ENCODE measurements around the gene OR2B6.
"Not testable (repeated sequence)": the region's sequence is repeated elsewhere in the genome, so short reads cannot be mapped to it uniquely, and the experiment has no call there.

Gene OR2B6

DNA sequence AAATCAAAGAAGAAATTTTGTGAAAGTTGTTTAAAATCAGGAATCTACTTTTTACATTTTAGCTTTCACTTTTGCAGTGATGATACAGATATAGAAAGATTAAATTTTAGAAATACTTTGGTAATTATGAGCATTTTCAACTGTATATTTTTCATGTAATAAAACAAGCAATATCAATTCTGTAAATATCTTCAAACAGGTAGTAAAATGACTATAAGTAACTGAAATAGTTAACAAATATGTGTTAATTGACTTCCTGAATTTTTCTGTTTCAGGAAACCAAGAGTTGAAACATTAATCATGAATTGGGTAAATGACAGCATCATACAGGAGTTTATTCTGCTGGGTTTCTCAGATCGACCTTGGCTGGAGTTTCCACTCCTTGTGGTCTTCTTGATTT is at the start of gene OR2B6:
OR2B6 (plus strand) TSS at position 301 of the 400 bp plus-strand sequence; CDS start at position 301, 0 bp downstream.
- no peak for DNase-seq (ENCODE audit: low read depth in 2 of 2)

DNA sequence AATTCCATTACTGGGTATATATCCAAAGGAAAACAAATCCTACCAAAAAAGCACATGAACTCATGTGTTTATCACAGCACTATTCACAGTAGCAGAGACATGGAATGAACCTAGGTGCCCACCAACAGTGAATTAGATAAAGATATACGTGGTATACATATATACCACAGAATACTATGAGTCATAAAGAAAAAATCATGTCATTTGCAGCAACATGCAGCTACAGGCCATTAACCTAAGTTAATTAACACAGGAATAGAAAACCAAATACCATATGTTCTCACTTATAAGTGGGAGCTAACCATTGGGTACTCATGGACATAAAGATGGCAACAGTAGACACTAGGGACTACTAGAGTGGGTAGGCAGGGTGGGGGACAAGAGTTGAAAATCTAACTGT is 49.0 kb upstream of the OR2B6 start:
- no peak for DNase-seq (ENCODE audit: low read depth in 2 of 2)

- no peak for DNase-seq (ENCODE audit: low read depth in 2 of 2)
Observed at GRCh38 chr6:27911956-27912446, 45.0 kb upstream of the OR2B6 start, which contains the start of gene OR2B2. OR2B2 (minus strand) TSS chr6:27912396; CDS start chr6:27912319, 77 bp downstream.

- no peak for DNase-seq (ENCODE audit: low read depth in 2 of 2)
Observed at GRCh38 chr6:27922949-27923348, 34.1 kb upstream of the OR2B6 start.

DNA sequence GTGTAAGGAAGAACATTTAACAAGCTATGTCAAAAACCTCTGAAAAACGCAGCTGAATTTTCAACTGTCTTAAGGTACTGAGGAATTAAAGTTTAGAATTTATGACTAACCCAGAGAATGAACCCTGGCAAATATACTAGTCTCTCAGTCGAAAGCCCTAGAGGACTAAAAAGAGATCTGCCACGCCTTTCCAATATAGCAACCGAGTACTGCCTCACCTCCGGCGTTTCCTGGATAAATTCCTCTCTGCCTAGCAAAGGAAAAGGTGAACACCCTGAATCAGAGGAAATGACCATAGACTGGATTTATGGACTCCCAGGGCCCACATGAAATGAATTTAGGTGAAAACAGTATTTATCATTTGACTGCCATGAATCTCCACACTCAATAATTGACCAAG is 32.9 kb upstream of the OR2B6 start:
- no peak for DNase-seq (ENCODE audit: low read depth in 2 of 2)

GRCh38 chr6:27928041-27928440 is 29.0 kb upstream of the OR2B6 start:
- not testable (repeated sequence) for DNase-seq (ENCODE audit: low read depth in 2 of 2)

- not testable (repeated sequence) for DNase-seq (ENCODE audit: low read depth in 2 of 2)
Observed at GRCh38 chr6:27929930-27930329, 27.1 kb upstream of the OR2B6 start.

DNA sequence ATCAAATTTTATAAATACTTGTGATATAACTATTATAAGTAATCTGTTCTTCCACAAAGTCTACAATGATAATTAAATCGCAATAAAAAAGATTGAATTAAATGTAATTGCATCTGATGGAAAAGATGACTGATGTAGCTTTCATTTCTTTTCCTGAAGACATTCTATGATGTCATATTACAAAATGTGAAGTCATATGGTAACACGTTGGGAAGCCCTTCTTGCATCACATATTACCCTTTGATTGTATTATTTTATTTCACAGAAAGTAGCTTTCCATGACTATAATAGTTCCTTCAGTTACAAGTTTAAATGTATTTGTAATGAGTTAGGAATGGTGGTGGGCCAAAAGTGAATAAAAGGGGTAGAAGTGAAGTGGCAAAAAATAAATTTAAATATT is 25.8 kb upstream of the OR2B6 start:
- no peak for DNase-seq (ENCODE audit: low read depth in 2 of 2)

DNA sequence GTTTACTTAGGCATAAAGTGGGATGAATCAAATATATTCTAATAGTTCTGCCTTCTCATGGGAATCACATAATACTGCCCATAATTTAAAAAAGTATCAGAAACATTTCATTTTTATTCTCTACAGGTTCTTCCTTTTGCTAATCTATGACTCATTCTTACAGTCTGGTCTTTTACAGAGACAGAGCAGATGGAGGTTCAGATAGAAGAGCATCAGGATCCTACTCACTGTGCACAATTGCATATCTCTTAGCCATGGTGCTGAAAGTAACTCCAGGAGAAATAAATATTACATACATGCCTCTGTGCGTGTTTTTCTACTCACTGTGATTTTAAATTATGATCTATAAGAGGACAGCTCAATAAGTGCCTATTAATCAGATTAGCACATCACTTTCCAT is 16.3 kb upstream of the OR2B6 start:
- no peak for DNase-seq (ENCODE audit: low read depth in 2 of 2)

DNA sequence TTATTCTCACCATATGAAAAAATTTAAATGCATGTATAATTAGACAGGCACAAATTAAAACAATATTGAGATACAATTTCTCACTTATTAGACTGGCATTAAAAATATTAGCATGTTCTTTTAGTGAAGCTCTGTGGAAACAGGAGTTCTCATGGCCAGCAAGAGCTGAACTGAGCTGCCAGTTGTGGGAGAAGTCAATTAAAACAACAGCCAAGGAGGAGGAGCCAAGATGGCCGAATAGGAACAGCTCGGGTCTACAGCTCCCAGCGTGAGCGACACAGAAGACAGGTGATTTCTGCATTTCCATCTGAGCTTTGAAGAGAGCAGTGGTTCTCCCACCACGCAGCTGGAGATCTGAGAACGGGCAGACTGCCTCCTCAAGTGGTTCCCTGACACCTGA is 14.0 kb upstream of the OR2B6 start:
- DNase-seq (ENCODE audit: low read depth in 2 of 2) = not testable (repeated sequence)

GRCh38 chr6:27948237-27948636 is 8.8 kb upstream of the OR2B6 start:
- DNase-seq (ENCODE audit: low read depth in 2 of 2) = no peak

GRCh38 chr6:27951040-27951439 is 6.0 kb upstream of the OR2B6 start:
- DNase-seq (ENCODE audit: low read depth in 2 of 2) = no peak

DNA sequence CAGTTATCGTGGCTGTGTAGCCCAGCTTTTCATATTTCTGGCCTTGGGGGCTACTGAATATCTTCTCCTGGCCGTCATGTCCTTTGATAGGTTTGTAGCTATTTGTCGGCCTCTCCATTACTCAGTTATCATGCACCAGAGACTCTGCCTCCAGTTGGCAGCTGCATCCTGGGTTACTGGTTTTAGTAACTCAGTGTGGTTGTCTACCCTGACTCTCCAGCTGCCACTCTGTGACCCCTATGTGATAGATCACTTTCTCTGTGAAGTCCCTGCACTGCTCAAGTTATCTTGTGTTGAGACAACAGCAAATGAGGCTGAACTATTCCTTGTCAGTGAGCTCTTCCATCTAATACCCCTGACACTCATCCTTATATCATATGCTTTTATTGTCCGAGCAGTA is 475 bp downstream of the OR2B6 start:
- no peak for DNase-seq (ENCODE audit: low read depth in 2 of 2)

GRCh38 chr6:27962506-27962905 is 5.5 kb downstream of the OR2B6 start:
- no peak for DNase-seq (ENCODE audit: low read depth in 2 of 2)

DNA sequence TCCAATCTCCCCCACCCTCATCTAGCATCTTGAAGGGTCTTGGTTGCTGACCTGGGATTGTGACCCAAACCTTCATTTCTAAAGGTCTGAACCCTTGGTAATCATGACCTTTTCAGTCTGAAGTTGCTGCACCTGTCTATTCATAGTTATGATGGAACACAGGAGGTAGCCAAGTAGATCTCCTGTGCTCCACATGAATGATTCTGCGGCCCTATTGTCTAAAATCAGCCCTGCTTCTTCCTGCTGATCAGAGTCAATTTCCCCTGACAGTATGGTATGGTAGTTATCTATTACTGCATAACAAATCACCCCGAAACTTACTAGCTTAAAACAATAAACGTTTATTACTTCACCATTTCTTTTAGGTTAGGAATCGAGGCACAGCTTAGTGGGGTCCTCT is 9.0 kb downstream of the OR2B6 start:
- DNase-seq (ENCODE audit: low read depth in 2 of 2) = no peak

GRCh38 chr6:27966816-27967426 is 9.9 kb downstream of the OR2B6 start:
- no peak for DNase-seq (ENCODE audit: low read depth in 2 of 2)

- DNase-seq (ENCODE audit: low read depth in 2 of 2) = no peak
Observed at GRCh38 chr6:27970444-27970843, 13.4 kb downstream of the OR2B6 start.

GRCh38 chr6:27972750-27973149 is 15.7 kb downstream of the OR2B6 start:
- DNase-seq (ENCODE audit: low read depth in 2 of 2) = no peak

- DNase-seq (ENCODE audit: low read depth in 2 of 2) = no peak
Observed at GRCh38 chr6:27977387-27977786, 20.3 kb downstream of the OR2B6 start.

GRCh38 chr6:27978705-27979104 is 21.7 kb downstream of the OR2B6 start:
- DNase-seq (ENCODE audit: low read depth in 2 of 2) = no peak

DNA sequence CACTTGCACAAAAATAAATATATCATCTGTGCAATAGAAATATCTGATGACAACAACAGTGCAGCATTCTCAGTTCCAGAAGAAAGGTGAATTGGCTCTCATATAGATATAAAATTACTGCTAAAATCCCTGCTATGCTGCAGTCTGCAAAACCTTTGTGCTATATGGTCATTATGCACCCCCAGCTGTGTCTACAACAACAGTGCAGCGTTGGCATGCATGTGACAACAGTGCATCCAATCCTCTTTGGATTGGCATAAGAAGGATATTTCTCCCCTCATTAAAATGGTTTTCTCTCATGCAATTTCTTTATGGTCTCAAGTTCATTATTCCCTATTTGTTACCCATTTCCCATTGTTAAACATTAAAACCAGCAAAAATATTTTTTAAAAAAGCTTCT is 23.1 kb downstream of the OR2B6 start:
- DNase-seq (ENCODE audit: low read depth in 2 of 2) = no peak

- no peak for DNase-seq (ENCODE audit: low read depth in 2 of 2)
Observed at GRCh38 chr6:27986928-27987725, 30.1 kb downstream of the OR2B6 start.

DNA sequence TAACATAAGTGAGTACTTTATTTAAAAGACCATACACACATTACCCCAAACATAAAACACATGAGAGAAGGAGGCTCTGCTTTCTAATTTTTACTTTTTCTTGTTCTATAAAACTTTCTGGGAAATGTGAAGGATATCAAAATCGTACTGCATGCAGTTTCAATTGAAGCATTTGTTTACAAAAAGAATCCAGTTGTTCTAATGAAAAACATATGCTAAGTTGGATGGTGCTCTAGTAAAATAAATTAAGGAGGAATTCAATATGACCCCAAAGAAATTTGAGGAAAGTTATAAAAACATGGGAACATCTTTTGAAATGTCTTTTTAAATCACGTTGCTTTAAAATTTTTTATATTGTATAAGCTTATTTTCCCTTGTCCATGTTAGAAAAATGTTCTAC is 37.6 kb downstream of the OR2B6 start:
- no peak for DNase-seq (ENCODE audit: low read depth in 2 of 2)
